NOMO-1 treated with DMSO at 0.1 percent for 48 hours (cell line): ENCODE measurements around the gene PSMA1.
"Not testable (repeated sequence)": the region's sequence is repeated elsewhere in the genome, so short reads cannot be mapped to it uniquely, and the experiment has no call there.

Experiments
- DNase-seq: peaks from one replicate; lab custom pipeline; 2025; ENCODE audit not compliant: unreplicated experiment; lab: John Stamatoyannopoulos, UW

Gene PSMA1

GRCh38 chr11:14519917-14520746 is at the start of gene PSMA1:
TSS of gene PSMA1 (minus strand) at chr11:14520386. CDS start at chr11:14520299, 87 bp downstream.
- peak; percentile 99 for DNase-seq

GRCh38 chr11:14569516-14569915 is 49.3 kb upstream of the PSMA1 start:
- DNase-seq = not testable (repeated sequence)

GRCh38 chr11:14567064-14567651 is 47.0 kb upstream of the PSMA1 start:
- DNase-seq = no peak

GRCh38 chr11:14566331-14567063 is 46.3 kb upstream of the PSMA1 start:
- no peak for DNase-seq

- no peak for DNase-seq
These were observed 45.7 kb upstream of the PSMA1 start for GRCh38 chr11:14565845-14566244.

GRCh38 chr11:14555818-14556217 is 35.6 kb upstream of the PSMA1 start:
- no peak for DNase-seq

- DNase-seq = peak; percentile 14
These were observed 34.8 kb upstream of the PSMA1 start for GRCh38 chr11:14554959-14555358.

GRCh38 chr11:14552089-14552488 is 31.9 kb upstream of the PSMA1 start:
- DNase-seq = no peak

- no peak for DNase-seq
These were observed 31.2 kb upstream of the PSMA1 start for GRCh38 chr11:14551380-14551779.

- no peak for DNase-seq
These were observed 29.7 kb upstream of the PSMA1 start for GRCh38 chr11:14549891-14550290.

- DNase-seq = no peak
These were observed 27.3 kb upstream of the PSMA1 start for GRCh38 chr11:14547440-14547839.

GRCh38 chr11:14546672-14547071 is 26.5 kb upstream of the PSMA1 start:
- DNase-seq = no peak

- DNase-seq = peak; percentile 97
These were observed 24.4 kb upstream of the PSMA1 start for GRCh38 chr11:14544611-14545010.

- DNase-seq = no peak
These were observed 23.1 kb upstream of the PSMA1 start for GRCh38 chr11:14543260-14543659.

GRCh38 chr11:14542324-14542723 is 22.1 kb upstream of the PSMA1 start:
- peak; percentile 37 for DNase-seq

GRCh38 chr11:14541192-14541947 is 21.2 kb upstream of the PSMA1 start:
- DNase-seq = peak; percentile 79

GRCh38 chr11:14539982-14540421 is 19.8 kb upstream of the PSMA1 start:
- peak; percentile 20 for DNase-seq

- no peak for DNase-seq
These were observed 18.9 kb upstream of the PSMA1 start for GRCh38 chr11:14538926-14539554.

GRCh38 chr11:14538271-14538925 is 18.2 kb upstream of the PSMA1 start:
- DNase-seq = no peak

GRCh38 chr11:14537134-14537599 is 17.0 kb upstream of the PSMA1 start:
- DNase-seq = peak; percentile 59
